ENCODE results near the gene CARD14.
A peak's percentile ranks its signal among the peaks of the same experiment; 100 is the strongest.
"Not testable (repeated sequence)": the region's sequence is repeated elsewhere in the genome, so short reads cannot be mapped to it uniquely, and the experiment has no call there.

CARD14 gene

DNA sequence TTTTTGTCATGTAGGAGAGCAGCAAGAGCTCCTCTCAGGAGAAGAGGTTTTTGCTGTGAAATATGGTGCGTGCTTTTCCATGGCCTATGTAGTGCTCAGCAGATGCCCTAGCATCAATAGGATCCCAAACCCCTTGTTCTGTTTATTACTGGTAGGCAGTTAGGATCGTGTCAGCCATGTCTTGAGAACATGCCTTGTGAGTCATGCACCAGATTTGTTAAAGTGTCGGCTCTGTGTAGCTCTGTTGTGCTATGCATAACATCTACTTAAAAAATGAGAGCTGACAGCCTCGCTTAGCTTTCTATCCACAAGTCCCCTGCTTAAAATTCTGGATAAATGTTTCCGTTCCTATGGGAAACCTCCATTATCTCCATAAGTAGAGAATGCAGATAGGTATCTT is 18.5 kb upstream of the CARD14 start:
- DNase-seq, result no peak

DNA sequence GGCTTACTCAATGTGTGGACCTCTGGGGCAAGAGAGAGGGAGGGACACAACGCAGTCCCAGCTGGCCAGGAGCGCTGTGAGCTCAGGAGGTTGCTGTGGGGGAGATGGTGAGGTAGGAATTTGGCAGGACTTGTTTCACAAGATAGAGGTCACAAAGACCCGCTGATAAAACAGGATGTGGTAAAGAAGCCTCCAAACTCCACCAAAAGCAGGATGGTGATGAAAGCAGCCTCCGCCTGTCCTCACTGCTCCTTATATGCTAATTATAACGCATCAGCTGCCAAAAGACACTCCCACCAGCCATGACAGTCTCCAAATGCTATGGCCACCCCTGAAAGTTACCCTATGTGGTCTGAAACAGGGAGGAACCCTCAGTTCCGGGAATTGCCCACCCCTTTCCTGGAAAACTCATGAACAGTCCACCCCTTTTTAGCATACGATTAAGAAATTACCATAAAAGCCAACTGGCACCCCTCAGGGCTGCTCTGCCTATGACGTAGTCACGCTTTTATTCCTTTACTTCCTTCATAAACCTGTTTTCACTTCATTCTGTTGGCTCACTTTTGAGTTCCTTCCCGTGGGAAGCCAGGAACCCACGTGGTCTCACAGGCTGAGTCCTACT is 17.6 kb upstream of the CARD14 start:
- DNase-seq, result peak; percentile 20

DNA sequence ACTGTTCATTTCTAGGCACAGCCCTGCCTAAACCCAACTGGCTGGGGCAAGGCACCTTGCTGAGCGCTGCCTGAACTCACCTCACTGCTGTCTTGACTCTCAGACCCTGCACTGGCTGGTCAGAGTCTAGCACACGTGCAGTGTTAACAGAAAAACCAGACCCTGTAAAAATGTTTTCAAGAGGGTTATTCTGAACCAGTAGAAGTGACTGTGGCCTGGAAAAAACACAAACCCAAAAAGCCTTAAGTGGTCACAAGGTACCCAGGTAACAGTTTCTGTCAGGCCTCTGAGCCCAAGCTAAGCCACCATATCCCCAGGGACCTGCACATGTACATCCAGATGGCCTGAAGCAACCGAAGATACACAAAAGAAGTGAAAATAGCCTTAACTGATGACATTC is 16.8 kb upstream of the CARD14 start:
- no peak for DNase-seq

DNA sequence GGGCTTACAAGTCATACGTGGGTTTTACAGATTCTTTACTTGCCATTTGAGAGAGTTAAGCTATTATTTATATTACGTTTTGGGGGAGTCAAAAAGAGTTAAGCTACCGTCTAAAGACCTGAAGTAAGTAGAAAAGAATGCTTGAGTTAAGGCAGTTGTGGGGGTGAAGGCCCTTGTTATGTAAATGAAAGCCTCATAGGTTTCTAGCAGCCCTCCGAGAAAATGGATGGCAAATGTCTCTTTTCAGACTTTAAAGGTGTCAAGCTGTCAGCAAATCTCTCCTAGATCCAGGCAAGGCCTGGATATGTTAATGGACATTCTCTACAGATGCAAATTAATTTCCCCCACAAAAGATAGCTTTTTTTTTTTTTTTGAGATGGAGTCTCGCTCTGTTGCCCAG is 15.7 kb upstream of the CARD14 start:
- no peak for DNase-seq

DNA sequence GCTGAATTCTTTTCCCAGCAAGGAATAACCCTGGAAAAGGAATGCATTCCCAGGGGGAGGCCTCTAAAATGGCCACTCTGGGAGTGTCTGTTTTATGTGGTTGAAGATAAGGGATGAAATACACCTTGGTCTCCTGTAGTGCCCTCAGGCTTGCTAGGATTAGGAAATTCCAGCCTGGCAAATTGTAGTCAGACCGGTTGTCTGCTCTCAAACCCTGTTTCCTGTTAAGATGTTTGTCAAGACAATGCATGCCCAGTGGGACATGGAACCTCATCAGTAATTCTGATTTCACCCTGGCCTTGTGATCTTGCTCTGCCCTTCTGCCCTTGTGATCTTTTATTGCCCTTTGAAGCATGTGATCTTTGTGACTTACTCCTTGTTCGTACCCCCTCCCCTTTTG is 14.2 kb upstream of the CARD14 start:
- not testable (repeated sequence) for DNase-seq

DNA sequence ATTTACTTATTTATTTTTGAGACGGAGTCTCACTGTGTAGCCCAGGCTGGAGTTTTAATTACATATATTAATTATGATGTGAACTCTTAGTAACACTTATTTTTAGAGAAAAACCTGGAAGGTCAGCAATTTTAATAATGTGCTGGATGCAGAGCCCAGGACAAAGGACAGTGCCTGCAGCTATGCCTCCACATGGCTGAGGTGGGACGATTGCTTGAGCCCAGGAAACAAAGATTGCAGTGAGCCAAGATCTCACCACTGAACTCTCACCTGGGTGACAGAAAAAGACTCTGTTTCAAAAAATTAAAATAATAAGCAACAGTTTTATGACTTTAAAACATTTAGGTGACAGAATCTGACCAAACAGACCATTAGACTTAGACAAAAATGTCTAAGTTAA is 11.0 kb upstream of the CARD14 start:
- DNase-seq, result no peak

DNA sequence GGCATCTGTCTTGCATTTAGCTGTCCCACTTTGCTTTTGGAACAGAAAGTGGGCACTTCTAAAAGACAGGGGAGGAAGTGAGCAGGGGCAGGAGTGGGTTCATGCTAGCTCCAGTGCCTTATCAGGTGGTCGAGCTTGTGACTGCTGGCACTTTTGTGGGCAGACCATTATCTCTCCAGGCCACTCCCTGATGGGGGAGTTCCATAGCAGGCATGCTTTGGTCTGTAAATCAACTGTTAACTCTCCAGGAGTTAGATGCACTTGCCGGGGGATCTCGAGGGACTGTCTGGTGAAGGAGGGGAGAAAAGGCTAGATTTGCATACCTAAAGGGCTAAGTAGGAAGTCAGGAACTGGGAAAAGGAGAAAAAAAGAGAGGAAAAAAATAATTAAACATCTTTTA is 9.3 kb upstream of the CARD14 start:
- no peak for DNase-seq

DNA sequence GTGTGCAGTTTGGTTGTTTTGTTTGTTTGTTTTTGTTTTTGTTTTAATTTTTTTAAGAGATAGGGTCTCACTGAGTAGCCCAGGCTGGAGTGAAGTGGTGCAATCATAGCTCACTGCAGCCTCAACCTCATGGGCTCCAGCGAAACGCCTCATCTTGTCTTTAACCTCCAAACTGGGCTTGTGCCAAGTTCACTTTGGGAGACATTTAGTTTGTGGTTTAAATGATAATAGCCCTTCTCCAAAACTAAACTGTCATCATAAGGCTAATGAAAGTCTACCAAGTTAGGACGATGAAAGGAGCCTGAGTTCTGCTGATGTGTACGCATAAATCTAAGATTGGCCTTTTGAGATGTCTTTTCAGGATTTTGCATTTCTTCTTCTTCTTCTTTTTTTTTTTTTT is 6.5 kb upstream of the CARD14 start:
- DNase-seq, result no peak

DNA sequence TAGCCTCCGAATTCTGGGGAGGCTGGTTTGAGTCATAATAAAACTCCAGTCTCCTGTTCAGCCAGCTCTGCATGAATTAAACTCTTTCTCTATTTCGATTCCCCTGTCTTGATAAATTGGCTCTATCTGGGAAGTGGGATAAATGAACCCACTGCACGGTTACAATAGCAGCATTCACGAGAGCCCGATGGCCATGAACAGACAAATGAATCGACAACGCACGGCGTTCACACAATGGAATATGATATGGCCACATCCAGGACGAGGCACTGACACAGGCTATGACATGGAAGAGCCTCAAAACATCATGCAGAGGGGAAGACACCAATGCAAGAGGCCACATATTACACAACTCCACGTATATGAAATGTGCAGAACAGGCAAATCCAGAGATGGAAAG is 5.6 kb upstream of the CARD14 start:
- DNase-seq, result no peak

DNA sequence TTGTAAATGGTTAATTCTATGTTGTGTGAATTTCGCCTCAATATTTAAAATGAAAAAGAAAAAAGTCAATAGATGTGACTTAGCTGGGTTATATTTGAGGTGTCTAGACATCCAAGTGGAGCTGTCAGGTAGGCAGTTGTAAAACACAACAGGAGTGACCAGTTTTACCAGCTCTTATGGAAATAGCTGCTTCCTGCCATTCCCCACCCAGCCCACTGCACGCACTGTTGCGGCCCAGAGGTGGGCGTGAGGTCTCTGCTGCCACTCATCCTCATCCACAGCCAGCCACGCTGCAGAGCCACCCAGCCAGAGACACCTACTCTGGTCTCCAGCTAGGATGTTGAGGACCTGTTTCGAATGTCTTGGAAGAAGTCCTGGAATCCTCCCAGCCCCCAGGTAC is 3.4 kb upstream of the CARD14 start:
- no peak for DNase-seq

DNA sequence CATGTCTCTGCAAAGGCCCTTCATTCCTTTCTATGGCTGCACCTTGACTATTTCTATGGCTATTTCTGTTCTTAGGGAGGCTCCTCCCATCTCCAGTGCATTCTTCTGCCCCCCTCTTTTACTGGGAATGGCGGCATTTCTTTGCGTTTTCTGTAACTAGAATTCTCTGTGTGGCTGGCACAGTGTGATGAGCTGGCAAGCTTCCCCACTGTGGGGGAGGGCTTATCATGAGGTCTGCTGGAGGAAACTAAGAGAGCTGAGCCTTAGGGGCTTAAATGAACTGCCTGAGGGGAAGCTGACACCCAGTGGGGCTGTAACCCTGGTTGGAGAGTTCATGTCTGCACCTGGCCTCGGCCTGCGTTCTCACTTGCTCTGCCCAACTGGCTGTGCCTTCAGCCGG is 1.5 kb upstream of the CARD14 start:
- DNase-seq, result no peak

DNA sequence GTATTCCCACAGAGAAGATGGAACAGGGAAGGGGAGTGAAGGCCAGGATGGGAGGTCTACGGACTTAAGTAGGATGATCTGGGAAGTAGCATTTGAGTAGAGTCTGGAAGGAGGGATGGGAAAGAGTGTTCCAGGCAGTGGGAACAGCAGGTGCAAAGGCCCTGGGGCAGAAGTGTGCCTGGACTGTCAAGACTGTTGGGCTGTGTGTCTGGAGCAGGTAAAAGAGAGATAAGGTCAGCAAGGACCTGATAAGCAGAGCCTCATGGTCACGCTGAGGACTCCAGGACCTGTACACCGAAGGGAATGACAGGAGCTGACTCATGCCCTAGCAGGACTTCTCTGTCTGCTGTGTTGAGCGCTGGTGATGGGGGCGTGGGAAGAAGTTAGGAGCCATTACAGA is 723 bp upstream of the CARD14 start:
- DNase-seq, result no peak

DNA sequence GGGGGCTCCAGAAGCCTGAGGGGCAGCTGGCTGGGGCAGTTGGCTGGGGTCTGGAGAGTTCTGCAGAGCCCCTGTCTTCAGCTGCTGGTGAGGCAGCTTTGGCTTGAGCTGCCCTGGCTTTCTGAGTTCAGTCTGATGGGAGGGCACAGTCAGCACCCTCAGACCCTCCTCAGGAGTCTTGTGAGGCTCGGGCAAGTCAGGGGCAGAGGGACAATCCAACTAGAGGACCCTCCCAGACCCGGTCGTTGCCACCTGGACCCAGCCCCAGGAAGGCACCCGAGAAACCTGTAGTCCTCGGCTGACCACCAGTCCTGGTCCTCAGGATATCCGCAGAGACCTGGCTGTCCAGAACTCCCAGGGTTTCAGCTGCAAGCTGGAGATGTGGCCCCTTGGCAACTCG is 1.9 kb downstream of the CARD14 start:
- no peak for DNase-seq

DNA sequence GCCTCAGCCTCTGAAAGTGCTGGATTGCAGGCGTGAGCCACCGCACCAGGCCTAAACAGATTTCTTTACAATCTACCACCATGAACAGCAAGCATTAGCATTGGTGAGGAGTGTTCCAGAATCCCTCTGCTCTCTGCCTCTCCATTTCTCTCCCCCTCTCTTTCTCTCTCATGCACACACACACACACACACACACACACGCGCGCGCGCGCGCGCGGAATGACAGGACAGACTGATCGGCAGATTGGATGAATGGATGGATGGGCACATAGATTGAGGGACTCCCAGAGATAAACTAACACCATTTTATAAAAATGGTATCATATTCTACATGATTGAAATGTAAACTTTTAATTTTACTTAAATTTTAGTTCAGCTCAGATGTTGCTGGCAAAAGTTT is 3.3 kb downstream of the CARD14 start:
- DNase-seq, result no peak

DNA sequence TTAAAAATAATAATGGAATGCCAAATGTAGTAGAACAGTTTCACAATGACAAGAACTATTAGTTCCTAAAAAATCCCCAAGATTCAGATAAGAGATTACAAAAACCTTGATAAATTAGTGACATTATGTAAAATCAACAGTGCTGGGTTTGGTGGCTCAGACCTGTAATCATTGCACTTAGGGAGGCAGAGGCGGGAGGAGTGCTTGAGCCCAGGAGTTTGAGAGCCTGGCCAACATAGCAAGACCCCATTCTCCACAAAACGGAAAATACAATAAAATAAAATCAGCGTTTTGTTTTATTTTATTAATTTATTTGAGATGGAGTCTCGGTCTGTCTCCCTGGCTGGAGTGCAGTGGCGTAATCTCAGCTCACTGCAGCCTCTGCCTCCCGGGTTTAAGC is 4.1 kb downstream of the CARD14 start:
- no peak for DNase-seq

DNA sequence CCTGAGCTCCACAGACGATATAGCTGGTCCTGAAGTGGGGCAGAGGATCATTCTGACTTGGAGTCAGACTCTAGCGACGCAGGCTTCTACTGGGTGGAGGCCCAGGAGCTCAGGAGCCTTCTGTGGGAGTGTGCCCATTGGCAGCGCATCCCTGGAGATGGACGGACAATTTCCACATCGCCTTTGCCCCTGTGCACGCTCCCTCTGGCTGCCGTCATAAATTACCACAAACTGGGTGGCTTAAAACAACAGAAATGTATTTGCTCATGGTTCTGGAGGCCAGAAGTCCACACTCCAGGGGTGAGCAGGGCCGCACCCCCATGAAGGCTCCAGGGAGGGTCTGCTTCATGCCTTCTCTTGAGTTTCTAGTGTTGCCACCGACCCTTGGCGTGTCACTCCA is 6.9 kb downstream of the CARD14 start:
- no peak for DNase-seq

DNA sequence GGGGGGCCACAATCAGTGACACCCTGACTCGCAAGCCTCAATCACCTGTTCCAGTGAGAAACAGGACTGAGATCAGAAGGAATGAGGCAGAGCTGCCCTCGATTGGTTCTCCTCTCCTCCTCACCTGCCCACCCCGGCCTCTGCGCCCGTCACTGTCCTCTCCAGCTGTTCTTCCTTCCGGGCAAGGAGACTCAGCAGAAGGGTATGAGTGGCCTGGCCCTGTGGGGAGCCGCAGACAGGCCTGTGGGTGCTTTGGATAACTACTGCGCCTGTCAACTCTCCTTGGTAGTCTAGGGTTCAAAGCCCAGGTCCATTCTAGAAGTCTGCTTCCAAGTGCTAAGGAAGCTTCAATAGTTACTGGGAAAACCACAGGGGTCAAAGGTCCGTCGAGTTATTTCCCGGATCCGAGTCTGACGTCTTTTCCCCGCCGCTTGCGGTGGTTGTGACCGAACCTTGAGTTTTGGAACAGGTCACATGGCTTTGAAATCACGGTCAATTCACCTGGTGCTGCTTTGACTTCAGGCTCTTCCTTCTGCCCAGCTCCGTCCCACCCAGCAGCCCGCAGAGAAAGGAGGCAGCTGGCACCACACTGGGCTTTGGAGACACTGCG is 8.3 kb downstream of the CARD14 start:
- DNase-seq, result no peak

DNA sequence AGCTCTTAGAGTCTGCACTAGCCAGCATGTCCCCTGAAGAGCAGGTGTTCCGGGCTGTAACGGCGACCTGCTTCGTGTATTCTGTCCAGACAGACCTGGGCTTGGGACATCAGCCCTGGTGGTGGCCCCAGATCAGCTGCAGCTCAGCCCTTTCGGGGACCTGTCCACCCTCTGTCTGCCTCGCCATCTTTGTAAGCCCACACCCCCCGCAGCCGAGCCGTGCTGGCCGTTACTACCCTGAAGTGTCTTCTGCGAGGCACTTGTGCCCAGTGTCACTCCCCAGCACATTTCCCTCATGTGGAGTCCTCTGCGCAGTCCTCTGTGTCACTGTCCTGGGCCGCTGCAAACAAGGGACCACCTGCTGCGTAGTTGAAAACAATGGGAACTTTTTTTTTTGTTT is 10.4 kb downstream of the CARD14 start:
- DNase-seq, result no peak

DNA sequence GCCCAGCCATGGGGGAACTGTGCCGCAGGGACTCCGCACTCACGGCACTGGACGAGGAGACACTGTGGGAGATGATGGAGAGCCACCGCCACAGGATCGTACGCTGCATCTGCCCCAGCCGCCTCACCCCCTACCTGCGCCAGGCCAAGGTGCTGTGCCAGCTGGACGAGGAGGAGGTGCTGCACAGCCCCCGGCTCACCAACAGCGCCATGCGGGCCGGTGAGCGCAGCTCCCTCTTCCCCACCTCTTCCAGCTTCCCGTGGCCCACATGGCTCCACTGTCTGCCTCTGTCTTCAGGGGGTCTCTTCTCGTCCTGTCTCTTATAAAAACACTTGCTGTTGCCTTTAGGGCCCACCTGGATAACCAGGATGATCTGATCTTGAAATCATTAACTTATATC is 11.6 kb downstream of the CARD14 start:
- no peak for DNase-seq

DNA sequence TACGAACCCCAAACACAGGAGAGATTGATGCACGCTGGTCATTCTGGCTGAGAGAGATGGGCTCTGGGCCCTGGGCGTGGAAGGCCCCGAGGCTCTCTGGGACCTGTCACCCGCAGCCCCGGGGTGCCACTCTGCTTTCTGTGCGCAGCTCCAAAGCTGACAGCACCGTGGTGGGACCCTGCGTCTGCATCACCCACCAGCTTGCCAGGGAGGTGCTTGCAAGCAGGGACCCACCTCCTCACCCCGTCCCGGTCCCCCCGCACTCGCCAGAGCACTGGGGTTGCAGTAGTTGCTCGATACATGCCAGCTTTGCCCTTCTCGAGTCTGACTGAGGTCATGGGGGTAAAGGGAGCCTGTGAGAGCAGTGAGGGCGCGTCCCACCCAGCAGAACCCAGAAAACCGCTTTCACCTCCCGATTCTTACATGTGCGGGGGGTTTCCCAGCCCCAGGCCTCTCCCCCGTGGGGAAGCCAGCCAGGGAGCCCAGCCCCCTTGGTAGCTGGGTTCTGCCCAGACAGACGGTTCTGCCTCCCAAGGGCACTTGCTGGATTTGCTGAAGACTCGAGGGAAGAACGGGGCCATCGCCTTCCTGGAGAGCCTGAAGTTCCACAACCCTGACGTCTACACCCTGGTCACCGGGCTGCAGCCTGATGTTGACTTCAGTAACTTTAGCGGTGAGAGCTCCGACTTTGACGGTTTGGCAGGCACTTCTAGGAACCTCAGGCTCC is 12.5 kb downstream of the CARD14 start:
- no peak for DNase-seq

DNA sequence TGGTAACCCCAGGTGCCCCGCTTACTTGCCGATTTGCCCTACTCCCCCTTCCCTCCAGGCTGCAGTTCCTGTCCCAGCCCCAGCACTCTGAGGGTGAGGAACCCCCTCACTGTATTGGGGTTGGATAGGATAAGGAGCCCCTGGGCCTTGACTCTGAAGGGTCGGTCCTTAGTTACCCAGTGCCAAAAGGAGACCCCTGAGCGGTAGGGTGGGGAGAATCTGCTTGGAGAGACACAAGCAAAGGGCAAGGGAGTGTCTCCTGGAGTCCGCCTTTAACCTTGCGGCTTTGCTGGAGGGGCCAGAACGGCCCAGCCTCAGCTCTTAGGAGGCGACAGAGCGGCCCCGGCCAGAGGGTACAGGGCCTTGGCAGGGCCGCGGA is 13.0 kb downstream of the CARD14 start:
- DNase-seq, result no peak

DNA sequence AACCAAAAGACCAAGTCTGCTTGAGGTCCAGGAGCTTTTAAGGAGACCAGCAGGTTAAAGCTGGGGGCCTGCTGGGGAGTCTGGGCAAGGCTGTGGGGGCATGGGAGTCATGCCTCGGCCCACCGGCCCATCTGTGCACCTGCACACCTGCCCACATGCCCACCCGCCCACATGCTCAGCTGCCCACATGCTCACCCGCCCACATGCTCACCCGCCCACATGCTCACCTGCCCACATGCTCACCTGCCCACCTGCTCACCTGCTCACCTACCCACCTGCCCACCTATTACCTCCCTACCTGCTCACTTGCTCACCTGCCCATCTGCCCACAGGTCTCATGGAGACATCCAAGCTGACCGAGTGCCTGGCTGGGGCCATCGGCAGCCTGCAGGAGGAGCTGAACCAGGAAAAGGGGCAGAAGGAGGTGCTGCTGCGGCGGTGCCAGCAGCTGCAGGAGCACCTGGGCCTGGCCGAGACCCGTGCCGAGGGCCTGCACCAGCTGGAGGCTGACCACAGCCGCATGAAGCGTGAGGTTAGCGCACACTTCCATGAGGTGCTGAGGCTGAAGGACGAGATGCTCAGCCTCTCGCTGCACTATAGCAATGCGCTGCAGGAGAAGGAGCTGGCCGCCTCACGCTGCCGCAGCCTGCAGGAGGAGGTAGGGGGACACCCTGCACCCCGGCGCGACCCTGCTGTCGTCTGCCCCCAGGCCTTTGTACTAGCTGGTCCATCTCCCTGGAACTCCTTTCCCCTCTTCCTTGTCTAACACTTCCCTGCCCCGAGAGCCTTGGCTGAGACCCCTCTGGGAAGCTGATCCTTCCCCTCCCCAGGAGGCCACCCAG is 14.0 kb downstream of the CARD14 start:
- DNase-seq, result no peak

DNA sequence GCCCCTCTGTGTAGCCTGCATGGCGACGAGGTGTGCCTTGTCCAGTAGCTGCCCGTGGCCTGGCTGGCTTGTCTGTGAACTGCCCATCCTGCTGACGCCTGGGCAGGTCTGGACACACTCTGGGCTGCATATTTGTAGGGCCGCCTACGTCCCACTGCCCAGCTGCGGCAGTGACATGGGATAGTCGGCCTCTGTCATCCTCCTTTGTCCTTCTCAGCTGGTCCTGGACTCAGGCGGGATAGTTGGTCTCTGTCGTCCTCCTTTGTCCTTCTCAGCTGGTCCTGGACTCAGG is 14.5 kb downstream of the CARD14 start:
- no peak for DNase-seq

DNA sequence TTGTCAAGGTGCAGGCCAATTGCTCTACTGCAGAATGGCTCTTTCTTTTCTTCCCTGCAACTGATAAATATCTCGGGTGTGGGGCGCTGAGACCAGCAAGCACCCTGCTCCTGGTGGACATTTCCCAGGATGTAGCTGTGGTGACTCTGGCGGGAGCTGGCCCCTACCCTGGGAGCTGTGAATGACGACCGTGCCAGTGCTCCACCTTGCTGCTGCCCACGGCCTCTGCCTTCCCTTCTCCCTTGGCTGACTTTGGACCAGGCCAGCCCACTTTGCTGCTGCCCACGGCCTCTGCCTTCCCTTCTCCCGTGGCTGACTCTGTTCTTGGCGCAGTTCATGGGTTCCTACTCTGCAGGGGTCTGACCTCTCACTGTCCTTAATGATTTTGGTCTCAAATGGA is 16.1 kb downstream of the CARD14 start:
- no peak for DNase-seq
